WI38 (cell line): ENCODE results near the gene SCN1B.
A peak's percentile ranks its signal among the peaks of the same experiment; 100 is the strongest.
"Not testable (repeated sequence)": the region's sequence is repeated elsewhere in the genome, so short reads cannot be mapped to it uniquely, and the experiment has no call there.

ENCODE experiments used
- H3K4me3 ChIP-seq: 2 replicates; pipeline ENCODE4 v1.5.1; 2011; ENCODE audit warnings: low read depth, mild to moderate bottlenecking, control low read depth, low read length
- TF ChIP-seq, protein P1 (sequence below): IDR thresholded peaks from 2 replicates; pipeline ENCODE4 v1.5.1; 2012; ENCODE audit warnings: low read depth, mild to moderate bottlenecking, control low read depth, low read length

Gene SCN1B

DNA sequence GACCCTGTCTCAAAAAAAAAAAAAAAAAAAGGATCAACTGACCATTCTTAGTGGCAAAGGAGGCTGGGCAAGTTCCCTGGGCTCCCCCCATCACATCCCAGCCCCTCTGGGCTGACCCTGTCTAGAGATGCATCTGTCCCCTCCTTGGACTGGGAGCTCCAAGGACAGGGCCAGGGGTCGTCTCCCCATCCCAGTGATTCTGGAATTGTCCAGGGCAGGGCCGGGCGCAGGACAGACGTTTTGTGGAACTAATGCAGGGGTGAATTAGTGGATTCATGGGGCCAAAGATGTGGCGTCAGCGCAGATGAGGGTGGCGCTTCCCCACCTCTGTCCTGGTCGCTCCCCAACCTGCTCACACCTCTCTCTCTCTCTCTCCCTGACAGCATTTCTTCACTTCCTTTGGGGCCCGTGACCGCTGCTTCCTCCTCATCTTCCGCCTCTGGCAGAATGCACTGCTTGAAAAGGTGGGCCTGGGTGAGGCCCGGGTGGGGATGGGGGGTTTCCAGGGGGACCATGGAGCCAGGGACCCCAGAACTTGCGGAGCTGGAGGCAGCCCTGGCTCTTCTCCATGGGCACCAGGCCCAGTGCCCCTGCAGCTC is 19.1 kb upstream of the SCN1B start:
- TF ChIP-seq, protein P1, sequence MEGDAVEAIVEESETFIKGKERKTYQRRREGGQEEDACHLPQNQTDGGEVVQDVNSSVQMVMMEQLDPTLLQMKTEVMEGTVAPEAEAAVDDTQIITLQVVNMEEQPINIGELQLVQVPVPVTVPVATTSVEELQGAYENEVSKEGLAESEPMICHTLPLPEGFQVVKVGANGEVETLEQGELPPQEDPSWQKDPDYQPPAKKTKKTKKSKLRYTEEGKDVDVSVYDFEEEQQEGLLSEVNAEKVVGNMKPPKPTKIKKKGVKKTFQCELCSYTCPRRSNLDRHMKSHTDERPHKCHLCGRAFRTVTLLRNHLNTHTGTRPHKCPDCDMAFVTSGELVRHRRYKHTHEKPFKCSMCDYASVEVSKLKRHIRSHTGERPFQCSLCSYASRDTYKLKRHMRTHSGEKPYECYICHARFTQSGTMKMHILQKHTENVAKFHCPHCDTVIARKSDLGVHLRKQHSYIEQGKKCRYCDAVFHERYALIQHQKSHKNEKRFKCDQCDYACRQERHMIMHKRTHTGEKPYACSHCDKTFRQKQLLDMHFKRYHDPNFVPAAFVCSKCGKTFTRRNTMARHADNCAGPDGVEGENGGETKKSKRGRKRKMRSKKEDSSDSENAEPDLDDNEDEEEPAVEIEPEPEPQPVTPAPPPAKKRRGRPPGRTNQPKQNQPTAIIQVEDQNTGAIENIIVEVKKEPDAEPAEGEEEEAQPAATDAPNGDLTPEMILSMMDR = no peak
- H3K4me3 ChIP-seq = no peak overlapping the region

DNA sequence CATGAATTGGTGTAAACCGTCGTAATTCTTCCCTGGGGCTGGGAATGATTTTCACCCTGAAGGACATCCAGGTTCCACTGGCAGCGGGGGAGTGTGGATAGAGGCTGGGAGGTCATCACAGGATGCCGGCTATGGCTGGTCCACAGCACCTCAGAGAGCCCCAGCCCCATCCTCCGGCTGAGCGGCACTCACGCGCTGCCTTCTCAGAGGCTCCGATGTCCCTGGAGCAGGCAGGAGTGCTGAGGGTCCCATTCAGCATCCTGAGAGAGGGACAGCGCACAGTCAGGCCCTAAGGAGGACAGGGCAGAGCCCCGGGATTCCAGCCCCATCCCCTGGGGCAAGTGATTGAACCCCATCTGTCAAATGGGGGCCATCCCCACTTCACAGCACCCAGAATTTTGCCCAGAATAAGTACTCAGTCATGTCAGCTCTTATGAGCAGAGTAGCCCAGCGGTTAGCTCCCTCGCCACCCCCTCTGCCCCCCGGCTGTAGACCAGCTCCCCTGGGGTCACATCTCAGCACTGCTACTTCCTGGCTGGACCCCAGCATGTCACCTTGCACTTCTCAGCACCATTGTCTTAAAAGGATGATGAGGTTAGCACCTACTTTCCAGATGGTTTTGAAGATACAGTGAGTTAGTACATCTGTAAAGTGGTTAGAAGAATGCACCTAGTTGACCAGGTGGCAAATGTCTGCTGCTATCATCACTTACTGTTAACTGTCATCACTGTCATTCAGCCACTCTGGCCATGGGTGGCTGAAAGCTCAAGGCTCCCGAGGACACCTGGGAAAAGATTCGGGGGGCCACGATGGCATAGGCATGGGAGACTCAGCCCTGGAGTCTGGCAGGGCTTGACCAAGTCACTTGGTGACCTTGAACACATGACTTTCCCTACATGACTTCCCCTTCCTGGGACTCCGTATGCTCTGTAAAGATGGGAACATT is 18.3 kb upstream of the SCN1B start:
- H3K4me3 ChIP-seq = no peak overlapping the region
- TF ChIP-seq, protein P1 = no peak

DNA sequence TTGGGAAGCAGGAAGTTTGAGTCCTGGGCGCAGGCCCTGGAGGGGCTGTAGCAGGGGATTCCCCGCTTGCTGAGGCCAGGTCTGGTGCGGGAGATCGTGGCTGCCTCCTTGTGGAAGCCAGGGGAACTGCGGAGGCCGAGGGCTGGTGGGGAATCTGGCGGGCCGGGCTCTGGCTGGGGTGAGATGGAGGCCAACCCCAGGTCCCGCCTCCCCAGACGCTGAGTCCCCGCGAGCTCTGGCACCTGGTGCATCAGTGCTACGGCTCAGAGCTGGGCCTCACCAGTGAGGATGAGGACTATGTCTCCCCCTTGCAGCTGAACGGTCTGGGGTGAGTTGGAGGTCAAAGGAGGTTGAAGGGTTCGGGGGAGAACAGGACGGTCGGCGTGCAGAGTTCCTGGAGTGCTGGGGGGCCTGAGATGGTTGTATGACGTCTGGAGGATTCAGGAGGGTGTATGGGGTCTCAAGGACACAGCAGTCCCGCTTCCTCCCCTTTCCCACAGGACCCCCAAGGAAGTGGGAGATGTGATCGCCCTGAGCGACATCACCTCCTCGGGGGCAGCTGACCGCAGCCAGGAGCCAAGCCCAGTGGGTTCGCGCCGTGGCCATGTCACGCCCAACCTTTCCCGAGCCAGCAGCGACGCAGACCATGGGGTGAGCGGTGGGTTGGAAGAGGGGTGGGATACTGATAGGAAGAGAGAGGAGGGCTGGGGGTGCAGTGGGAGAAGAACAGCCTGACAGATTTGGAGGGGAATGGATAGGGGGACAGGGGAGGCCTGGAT is 17.0 kb upstream of the SCN1B start:
- H3K4me3 ChIP-seq = no peak overlapping the region
- TF ChIP-seq, protein P1 = peak; percentile 98

DNA sequence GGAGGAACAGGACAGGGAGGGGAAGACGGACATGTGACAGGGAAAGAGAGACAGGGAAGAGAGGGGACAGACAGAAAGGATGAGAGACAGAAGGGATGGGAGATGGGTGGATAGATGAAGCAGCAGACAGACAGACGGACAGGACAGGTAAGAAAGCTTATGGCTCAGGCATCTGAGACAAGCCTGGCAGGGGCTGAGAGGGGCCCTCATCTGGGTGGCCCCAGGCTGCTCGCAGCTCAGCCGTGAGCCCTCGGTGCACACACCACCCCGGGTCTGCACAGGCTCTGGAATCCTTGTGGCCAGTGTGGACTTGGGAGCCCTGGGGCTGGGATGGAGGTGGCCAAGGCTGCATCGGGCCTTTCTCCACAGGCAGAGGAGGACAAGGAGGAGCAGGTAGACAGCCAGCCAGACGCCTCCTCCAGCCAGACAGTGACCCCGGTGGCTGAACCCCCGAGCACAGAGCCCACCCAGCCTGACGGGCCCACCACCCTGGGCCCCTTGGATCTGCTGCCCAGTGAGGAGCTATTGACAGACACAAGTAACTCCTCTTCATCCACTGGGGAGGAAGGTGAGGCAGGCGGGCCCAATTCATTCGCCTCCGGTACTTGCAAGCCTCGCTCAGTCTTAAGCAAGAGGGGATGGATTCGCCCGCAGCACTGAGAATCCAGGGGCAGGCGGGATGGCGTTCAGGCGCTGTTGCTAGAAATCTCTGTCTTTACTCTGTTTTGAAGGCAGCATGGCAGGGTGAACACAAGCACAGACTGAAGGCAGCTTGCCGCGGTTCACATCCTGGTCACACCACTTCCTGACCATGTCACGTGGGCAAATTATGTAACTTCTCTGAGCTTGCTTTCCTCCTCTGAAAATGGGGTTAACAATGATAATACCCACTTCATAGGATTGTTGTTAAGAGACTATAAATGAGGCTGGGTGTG is 16.2 kb upstream of the SCN1B start:
- H3K4me3 ChIP-seq = no peak overlapping the region
- TF ChIP-seq, protein P1 = no peak

DNA sequence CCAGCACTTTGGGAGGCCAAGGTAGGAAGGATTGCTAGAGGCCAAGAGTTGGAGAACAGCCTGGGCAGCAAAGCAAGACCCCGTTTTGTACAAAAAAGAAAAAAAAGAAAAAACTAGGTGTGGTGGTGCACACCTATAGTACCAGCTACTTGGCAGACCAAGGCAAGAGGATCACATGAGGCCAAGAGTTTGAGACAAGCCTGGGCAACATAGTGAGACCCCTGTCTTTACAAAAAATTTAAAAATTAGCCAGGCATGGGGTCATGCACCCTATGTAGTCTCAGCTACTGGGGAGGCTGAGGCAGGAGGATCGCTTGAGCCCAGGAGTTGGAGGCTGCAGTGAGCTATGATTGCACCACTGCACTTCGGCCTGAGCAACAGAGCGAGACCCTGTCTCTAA is 15.5 kb upstream of the SCN1B start:
- not testable (repeated sequence) for H3K4me3 ChIP-seq

DNA sequence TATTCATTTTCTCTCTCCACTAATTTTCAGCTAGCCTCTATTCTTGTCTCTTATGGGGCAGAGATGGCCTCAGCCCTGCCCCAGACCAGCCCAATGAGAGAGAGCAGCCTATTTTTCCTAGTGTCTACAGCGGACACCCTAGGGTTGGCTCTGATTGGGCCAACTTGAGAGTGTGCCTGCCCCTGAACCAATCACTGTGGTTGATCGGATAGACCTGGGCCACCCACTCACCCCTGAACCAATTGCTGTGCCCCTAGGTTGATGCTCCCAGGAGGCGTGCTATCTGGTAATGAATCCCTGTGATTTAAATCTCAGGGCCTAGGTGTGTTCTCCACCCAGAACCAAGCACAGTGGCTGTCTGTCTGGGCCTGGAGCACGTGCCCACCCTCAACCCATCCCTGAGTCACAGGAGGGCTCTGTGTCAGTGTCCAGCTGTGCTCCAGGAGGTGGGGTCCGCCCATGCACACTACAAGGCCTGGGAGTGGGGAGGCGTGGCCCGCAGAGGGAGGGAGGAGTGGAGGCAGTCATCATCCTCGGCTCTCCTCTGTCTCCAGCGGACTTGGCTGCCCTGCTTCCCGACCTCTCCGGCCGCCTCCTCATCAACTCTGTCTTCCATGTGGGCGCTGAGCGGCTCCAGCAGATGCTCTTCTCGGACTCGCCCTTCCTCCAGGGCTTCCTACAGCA is 14.9 kb upstream of the SCN1B start:
- H3K4me3 ChIP-seq = no peak overlapping the region
- TF ChIP-seq, protein P1 = no peak

DNA sequence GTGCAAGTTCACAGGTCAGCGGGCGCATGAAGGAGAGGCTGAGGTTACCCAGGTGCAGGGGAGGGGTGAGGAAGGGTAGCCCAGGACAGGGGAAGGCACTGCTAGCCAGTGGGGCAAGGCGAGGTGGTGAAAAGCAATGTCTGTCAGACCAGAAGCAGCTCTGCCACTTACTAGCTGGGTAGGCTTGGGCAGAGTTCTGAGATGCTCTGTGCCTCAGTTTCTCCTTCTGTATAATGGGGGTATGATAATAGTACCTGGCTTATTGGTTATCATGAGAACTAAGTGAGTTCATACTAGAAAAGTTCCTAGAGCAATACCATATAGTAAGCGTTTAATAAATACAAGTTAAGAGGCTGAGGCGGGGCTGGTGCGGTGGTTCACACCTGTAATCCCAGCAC is 14.3 kb upstream of the SCN1B start:
- H3K4me3 ChIP-seq = no peak overlapping the region
- TF ChIP-seq, protein P1 = no peak
